Keratinocyte (primary cell): ENCODE data around the gene SLC5A2. TPM values are rescaled to one million over a fixed set of nuclear protein-coding genes. Genes with fewer than 3 reads are reported as not detected.

ENCODE experiments used
- DNase-seq: peaks from one replicate; pipeline ENCODE4 v3.0.0-alpha.2; 2011; ENCODE audit warnings: low read depth, missing footprints, low spot score
- FAIRE-seq: peaks from 2 replicates; lab custom pipeline; 2011; peaks lifted over from hg19 to GRCh38; lab: Jason Lieb, UNC
- H2AFZ ChIP-seq: 2 replicates; pipeline ENCODE4 v1.6.0; 2012; ENCODE audit warnings: low read length, control low read depth, inconsistent platforms; ENCODE audit not compliant: control insufficient read depth
- H3K27ac ChIP-seq: 2 replicates; pipeline ENCODE4 v1.5.1; 2011; ENCODE audit warnings: low read length; ENCODE audit not compliant: control insufficient read depth, insufficient read depth
- H3K27me3 ChIP-seq: 3 replicates; pipeline ENCODE4 v1.6.0; 2011; ENCODE audit warnings: low read length; ENCODE audit not compliant: control insufficient read depth, insufficient read depth; ENCODE audit errors: extremely low read depth
- H3K36me3 ChIP-seq, 2 experiments: 2 replicates in 1 of 2; 3 replicates in 1 of 2; pipeline ENCODE4 v1.5.1; 2011; ENCODE audit warnings: low read length in 2 of 2, mild to moderate bottlenecking in 1 of 2; ENCODE audit not compliant: control insufficient read depth in 2 of 2, insufficient read depth in 2 of 2; ENCODE audit errors: extremely low read depth in 1 of 2
- H3K4me1 ChIP-seq: 3 replicates; pipeline ENCODE4 v1.5.1; 2011; ENCODE audit warnings: low read length; ENCODE audit not compliant: control insufficient read depth, insufficient read depth; ENCODE audit errors: extremely low read depth
- H3K4me2 ChIP-seq: 3 replicates; pipeline ENCODE4 v1.6.0; 2011; ENCODE audit warnings: low read depth, low read length; ENCODE audit not compliant: control insufficient read depth, insufficient read depth; ENCODE audit errors: extremely low read depth
- H3K4me3 ChIP-seq, 3 experiments: fragments of 200-600 bp in 1 of 3; sonication (generic) in 1 of 3; 2 replicates in 2 of 3; 3 replicates in 1 of 3; pipeline ENCODE4 v1.5.1; 2011 to 2016; ENCODE audit warnings: low read length in 3 of 3, mild to moderate bottlenecking in 3 of 3, control low read depth in 2 of 3, inconsistent platforms in 1 of 3, low read depth in 1 of 3, mixed read lengths in 1 of 3, mixed run types in 1 of 3, moderate library complexity in 1 of 3; ENCODE audit not compliant: control insufficient read depth in 2 of 3, insufficient read depth in 2 of 3; ENCODE audit errors: extremely low read depth in 1 of 3
- H3K79me2 ChIP-seq: 2 replicates; pipeline ENCODE4 v1.6.0; 2012; ENCODE audit warnings: low read length; ENCODE audit not compliant: control insufficient read depth, insufficient read depth
- H3K9ac ChIP-seq: 3 replicates; pipeline ENCODE4 v1.6.0; 2011; ENCODE audit warnings: low read length; ENCODE audit not compliant: control insufficient read depth, insufficient read depth; ENCODE audit errors: extremely low read depth
- H3K9me1 ChIP-seq: 3 replicates; pipeline ENCODE4 v1.6.0; 2011; ENCODE audit warnings: low read length; ENCODE audit not compliant: control insufficient read depth, insufficient read depth; ENCODE audit errors: extremely low read depth
- H3K9me3 ChIP-seq: 2 replicates; pipeline ENCODE4 v1.5.1; 2012; ENCODE audit warnings: low read depth, low read length; ENCODE audit not compliant: control insufficient read depth
- H4K20me1 ChIP-seq: 3 replicates; pipeline ENCODE4 v1.6.0; 2011; ENCODE audit warnings: low read length; ENCODE audit not compliant: control insufficient read depth, insufficient read depth; ENCODE audit errors: extremely low read depth
- CTCF ChIP-seq, 3 experiments: IDR thresholded peaks in 1 of 3; conservative IDR thresholded peaks in 1 of 3; optimal IDR thresholded peaks in 1 of 3; 2 replicates in 2 of 3; 3 replicates in 1 of 3; pipeline versions ENCODE3 to v1.5.1; 2011; ENCODE audit warnings: low read length in 3 of 3, mild to moderate bottlenecking in 3 of 3, moderate library complexity in 2 of 3, control low read depth in 1 of 3, inconsistent platforms in 1 of 3; ENCODE audit not compliant: insufficient read depth in 2 of 3; ENCODE audit errors: extremely low read depth in 1 of 3
- EZH2 ChIP-seq: IDR thresholded peaks from one replicate; pipeline ENCODE4 v1.6.1; 2012; ENCODE audit warnings: inconsistent platforms, mild to moderate bottlenecking, low read length, moderate library complexity
- dilution Hi-C: fragments of 300-500 bp; cut with MboI; formaldehyde crosslinking; loops from one replicate; pipeline ENCODE4 v1.7.0; 2020; ENCODE audit warnings: low sequenced_read_pairs; ENCODE audit not compliant: extremely low pct_ligation_motif_present
- polyA plus RNA-seq, 5 experiments: library from polyadenylated mRNA; depleted of rRNA in 3 of 5; stranded (reverse) in 3 of 5; stranded (forward) in 1 of 5; unstranded in 1 of 5; fragments of >200 nt; gene quantifications; 1 replicate in 1 of 5; 2 replicates in 3 of 5; 3 replicates in 1 of 5; pipeline versions ENCODE4 v1.2.1 to v1.2.3, GENCODE V29; 2011 to 2012; ENCODE audit warnings: missing spikeins in 2 of 5, low read depth in 1 of 5, low replicate concordance in 1 of 5

The SLC5A2 gene
- polyA plus RNA-seq, 1 donor (not counting 4 experiments of a cell fraction or from before 2014, with no cell fraction given): not detected

- no peak overlapping the region for H3K4me3 ChIP-seq
- no peaks in the 10 kb centered on the region for H4K20me1 ChIP-seq
- no peaks in the 10 kb centered on the region for H3K9me1 ChIP-seq
- DNase-seq (no peak), FAIRE-seq (no peak)
- dilution Hi-C loops: no loop called here
- H3K79me2 ChIP-seq: no peaks in the 10 kb centered on the region
- no peak overlapping the region for H3K4me2 ChIP-seq
- TF ChIP-seq CTCF (optimal IDR thresholded peaks at IDR 0.05 in 1 of 3, IDR thresholded peaks at IDR 0.05 in 1 of 3, conservative IDR thresholded peaks at IDR 0.05 in 1 of 3; ENCODE audit: extremely low read depth in 1 of 3, insufficient read depth in 2 of 3, low read length in 3 of 3) (no peak), EZH2 (no peak)
- no peaks in the 10 kb centered on the region for H3K4me1 ChIP-seq
- no peak overlapping the region for H3K27ac ChIP-seq
- no peak overlapping the region for H3K9ac ChIP-seq
- no peaks in the 10 kb centered on the region for H3K9me3 ChIP-seq
- no peaks in the 10 kb centered on the region for H3K36me3 ChIP-seq
- no peaks in the 10 kb centered on the region for H3K27me3 ChIP-seq
- no peak overlapping the region for H2AFZ ChIP-seq
These were observed 37.0 kb downstream of the SLC5A2 start for GRCh38 chr16:31519759-31520431.

- no peak for DNase-seq
- TF ChIP-seq EZH2 (no peak), CTCF (optimal IDR thresholded peaks at IDR 0.05 in 1 of 3, IDR thresholded peaks at IDR 0.05 in 1 of 3, conservative IDR thresholded peaks at IDR 0.05 in 1 of 3; ENCODE audit: extremely low read depth in 1 of 3, insufficient read depth in 2 of 3, low read length in 3 of 3) (no peak)
- H3K4me1 ChIP-seq: no peaks in the 10 kb centered on the region
- no peaks in the 10 kb centered on the region for H3K9me3 ChIP-seq
- no peak overlapping the region for H2AFZ ChIP-seq
- H3K27ac ChIP-seq: no peak overlapping the region
- H3K4me2 ChIP-seq: no peak overlapping the region
- no peak overlapping the region for H3K9ac ChIP-seq
- no peaks in the 10 kb centered on the region for H4K20me1 ChIP-seq
- H3K27me3 ChIP-seq: no peaks in the 10 kb centered on the region
- no peaks in the 10 kb centered on the region for H3K36me3 ChIP-seq
- dilution Hi-C loops: no loop called here
- H3K79me2 ChIP-seq: no peaks in the 10 kb centered on the region
- no peaks in the 10 kb centered on the region for H3K9me1 ChIP-seq
- H3K4me3 ChIP-seq: no peak overlapping the region
- FAIRE-seq: no peak
These were observed 38.4 kb downstream of the SLC5A2 start for GRCh38 chr16:31521368-31521767.
